SKM-1 (cell line): ENCODE measurements around the gene ANKZF1.

ENCODE experiments used
- DNase-seq: peaks from one replicate; lab custom pipeline; 2025; ENCODE audit not compliant: unreplicated experiment; lab: John Stamatoyannopoulos, UW

The ANKZF1 gene

DNA sequence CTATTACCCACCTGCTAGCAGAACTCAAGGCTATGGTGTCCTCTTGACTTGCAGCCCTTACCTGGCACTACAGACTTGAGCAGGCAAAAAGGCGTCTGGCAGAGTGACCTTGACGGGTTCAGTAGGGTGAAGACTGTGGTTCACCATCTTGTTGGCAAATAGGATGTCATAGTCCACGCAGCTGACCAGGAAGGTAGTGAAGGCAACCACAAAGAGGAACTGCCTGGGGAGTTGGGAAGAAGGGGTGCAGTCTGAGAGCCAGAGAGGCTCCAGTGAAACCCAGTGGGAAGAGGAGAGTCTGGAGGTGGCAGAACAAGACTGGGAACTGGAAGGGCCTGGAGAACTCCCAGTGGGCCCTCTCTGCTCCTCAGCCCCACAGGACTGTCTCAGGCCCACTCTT, 4.3 kb upstream of the ANKZF1 start:
- DNase-seq = peak; percentile 83

DNA sequence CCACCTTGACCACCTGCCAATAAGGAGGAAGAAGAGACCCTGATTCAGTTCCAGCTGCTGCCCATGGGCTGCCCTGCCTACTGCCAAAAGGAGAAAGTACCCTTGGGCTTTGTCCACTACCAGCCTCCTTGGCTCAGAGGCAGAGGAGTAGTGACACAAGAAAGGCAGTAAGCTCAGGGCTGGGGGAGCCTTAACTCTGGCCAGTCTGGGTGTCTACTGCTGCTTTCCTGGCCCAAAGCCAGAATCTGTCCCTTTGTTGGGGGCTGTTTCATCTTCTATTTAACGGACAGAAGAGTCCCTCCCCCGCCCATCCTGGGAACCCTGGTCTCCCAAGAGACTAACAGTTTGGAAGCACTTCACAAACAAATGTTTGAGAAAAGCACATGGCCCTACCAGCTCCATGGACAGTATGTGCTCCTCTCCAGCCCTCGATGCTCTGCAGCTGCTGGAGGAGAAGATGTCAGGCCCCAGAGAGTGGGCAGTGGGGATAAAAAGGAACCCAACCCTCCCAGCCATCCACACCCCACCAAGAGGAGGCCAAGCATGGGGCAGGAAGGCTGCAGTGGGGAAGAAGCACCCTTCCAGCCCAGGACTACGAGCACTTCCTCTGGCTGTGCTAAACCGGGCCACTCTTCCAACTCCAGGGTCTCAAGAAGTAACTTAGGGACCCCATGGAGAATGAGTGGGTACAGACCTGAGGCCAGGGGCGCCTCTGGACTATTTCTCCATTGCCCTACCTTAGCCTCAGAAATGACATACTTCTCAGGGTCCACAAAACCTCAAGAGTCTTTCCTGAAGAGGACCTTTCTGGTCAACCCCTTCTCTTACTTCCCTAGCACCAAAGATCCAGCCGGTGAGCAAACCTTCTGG, 1.3 kb upstream of the ANKZF1 start:
- no peak for DNase-seq

DNA sequence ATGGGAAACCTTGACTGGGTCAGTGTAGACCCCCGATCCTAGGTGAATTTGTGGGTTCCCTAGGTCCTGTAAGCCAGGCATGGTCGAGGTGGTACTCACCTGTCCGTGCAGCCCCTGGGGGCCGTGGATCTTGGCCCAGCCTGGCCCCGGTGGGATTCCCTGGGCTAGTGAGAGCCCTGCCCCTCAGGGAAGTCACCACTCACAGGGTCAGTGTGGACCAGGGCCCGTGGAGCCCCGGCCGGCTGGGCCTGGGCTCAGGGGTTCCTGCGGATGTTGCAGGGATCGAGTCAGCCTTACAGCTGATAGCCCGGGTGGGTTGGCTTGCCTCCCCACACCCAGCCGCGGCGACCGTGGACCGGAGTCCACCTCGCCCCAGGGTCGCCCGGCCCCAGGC, 698 bp upstream of the ANKZF1 start:
- DNase-seq = no peak

GRCh38 chr2:219230059-219230540, 494 bp downstream of the ANKZF1 start:
- peak; percentile 54 for DNase-seq

DNA sequence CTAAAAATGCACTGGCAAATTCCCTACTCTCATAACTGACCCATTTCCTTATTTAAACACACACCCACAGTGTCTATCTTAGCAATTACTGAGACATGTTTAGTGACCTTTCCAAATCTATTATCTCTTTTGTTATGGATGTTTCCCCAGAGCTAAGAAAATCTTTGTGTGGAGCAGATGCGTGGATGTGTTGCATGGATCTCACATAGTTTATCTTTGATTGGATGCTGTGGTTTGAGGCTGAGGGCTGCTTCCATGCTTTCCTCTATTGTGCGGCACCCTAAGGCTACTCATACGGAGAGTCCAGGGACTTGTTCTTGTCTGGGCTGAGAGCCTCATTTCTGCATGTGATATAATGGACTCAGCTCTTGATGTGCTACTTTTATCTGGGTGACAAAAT, 4.7 kb downstream of the ANKZF1 start:
- DNase-seq = no peak

GRCh38 chr2:219243291-219243761, 13.7 kb downstream of the ANKZF1 start:
- no peak for DNase-seq

DNA sequence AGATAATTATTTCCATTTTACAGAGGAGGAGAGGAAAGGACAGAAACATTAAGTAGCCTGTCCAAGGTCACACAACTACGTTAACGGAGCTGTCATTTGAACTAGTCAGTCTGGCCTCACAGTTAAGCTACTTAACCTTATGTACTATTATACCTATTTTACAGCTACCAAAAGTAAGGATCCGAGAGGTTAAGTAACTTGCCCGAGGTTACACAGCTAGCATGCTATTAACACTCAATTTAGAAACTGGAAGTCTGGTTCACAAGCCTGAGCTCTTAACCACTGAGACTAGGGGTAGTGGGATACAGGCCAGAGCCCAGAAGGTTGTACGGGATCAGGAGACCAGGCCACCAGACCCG, 15.2 kb downstream of the ANKZF1 start:
- DNase-seq = no peak

- DNase-seq = peak; percentile 52
These were observed 15.7 kb downstream of the ANKZF1 start, which contains the start of the genes GLB1L and STK16 for GRCh38 chr2:219245148-219245898. TSS of gene GLB1L (minus strand) at chr2:219245444. CDS start at chr2:219243573, 1,871 bp downstream. TSS of gene STK16 (plus strand) at chr2:219245479. CDS start at chr2:219246000, 521 bp downstream.

DNA sequence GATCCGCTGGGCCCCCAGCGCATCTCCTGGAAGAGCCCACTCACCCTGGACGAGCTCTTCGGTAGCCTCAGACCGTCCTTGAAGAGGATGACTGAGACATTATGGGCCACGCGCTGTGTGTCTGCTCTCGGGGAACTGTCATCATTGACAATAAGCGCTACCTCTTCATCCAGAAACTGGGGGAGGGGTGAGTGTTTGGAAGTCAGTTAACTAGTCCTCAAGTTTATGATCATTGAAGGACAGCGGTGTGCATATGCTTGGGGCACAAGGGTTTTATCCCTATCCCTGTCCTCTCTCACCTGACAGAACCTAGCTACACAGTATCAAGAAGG, 16.3 kb downstream of the ANKZF1 start:
- no peak for DNase-seq

GRCh38 chr2:219246559-219246958, 17.0 kb downstream of the ANKZF1 start:
- no peak for DNase-seq

DNA sequence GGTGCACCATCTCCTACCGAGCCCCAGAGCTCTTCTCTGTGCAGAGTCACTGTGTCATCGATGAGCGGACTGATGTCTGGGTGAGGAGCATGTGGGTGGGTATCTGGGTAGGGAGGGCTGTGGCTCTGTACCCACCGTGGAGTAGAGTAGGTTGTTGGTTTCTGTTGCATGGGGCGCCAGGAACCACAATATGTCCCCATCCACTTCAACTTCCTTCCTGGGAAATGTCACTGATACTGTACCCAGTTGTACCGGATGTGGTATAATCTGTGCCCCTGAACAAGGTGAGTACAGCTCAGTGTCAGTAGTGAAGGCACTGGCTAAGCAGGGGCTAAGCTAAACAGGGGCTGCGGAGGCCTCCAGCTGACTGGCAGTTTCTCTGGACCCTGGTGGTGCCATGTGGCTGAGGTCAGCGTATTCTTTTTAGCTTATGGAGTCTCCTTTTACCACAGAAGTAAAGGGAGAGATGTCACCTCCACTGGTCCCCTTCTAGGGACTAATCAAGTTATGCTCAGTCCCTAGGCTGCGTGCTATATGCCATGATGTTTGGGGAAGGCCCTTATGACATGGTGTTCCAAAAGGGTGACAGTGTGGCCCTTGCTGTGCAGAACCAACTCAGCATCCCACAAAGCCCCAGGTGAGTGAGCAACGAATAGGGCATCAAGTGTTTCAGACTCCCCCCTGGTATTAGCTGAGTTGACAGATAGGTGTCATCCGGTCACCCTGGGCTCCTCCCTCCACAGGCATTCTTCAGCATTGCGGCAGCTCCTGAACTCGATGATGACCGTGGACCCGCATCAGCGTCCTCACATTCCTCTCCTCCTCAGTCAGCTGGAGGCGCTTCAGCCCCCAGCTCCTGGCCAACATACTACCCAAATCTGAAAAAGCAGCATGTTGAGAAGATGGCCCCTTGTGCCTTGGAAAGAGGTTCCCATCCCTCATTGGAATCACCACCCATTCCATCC, 18.4 kb downstream of the ANKZF1 start:
- DNase-seq = no peak

- DNase-seq = no peak
These were observed 19.2 kb downstream of the ANKZF1 start for GRCh38 chr2:219248845-219249202.

- DNase-seq = no peak
These were observed 19.8 kb downstream of the ANKZF1 start for GRCh38 chr2:219249203-219249980.

DNA sequence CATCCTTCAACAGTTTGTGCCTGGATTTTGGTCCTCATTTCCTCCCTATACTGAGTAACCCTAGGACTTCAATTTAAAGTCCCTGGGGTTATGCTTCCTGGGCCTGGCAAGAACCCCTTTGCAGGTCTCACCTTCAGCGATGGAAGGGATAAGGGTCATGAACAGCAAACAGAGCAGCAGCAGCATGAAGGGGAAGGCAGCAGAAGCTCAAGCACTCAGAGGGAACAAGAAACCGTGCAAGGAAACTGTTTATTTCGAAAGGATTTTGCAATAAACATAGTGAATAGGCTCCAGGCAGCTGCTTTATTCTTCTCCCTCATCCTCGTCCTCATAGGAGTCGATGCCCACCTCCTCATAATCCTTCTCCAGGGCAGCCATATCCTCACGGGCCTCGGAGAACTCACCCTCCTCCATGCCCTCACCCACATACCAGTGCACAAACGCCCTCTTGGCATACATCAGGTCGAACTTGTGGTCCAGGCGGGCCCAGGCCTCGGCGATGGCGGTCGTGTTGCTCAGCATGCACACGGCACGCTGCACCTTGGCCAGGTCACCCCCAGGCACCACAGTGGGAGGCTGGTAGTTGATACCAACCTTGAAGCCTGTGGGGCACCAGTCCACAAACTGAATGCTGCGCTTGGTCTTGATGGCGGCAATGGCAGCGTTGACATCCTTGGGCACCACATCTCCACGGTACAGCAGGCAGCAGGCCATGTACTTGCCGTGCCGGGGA, 20.6 kb downstream of the ANKZF1 start:
- DNase-seq = no peak

- DNase-seq = no peak
These were observed 22.1 kb downstream of the ANKZF1 start for GRCh38 chr2:219251656-219252055.

DNA sequence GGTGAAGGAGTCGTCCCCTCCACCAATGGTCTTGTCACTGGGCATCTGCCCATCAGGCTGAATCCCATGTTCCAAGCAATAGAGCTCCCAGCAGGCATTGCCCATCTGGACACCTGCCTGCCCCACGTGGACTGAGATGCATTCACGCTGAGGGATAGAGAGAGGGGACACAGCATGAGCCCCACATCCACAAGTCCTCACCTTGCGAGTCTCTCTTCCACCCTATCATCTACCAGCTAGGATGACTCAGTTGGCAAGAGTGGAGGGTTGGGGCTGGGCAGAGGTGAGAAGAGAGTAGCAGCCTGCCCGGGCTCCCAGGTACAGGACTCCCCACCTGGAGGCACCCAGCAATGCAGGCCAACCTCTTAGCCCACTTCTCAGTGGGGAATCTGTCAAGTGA, 22.5 kb downstream of the ANKZF1 start:
- no peak for DNase-seq

GRCh38 chr2:219252570-219252899, 22.9 kb downstream of the ANKZF1 start:
- DNase-seq = no peak

DNA sequence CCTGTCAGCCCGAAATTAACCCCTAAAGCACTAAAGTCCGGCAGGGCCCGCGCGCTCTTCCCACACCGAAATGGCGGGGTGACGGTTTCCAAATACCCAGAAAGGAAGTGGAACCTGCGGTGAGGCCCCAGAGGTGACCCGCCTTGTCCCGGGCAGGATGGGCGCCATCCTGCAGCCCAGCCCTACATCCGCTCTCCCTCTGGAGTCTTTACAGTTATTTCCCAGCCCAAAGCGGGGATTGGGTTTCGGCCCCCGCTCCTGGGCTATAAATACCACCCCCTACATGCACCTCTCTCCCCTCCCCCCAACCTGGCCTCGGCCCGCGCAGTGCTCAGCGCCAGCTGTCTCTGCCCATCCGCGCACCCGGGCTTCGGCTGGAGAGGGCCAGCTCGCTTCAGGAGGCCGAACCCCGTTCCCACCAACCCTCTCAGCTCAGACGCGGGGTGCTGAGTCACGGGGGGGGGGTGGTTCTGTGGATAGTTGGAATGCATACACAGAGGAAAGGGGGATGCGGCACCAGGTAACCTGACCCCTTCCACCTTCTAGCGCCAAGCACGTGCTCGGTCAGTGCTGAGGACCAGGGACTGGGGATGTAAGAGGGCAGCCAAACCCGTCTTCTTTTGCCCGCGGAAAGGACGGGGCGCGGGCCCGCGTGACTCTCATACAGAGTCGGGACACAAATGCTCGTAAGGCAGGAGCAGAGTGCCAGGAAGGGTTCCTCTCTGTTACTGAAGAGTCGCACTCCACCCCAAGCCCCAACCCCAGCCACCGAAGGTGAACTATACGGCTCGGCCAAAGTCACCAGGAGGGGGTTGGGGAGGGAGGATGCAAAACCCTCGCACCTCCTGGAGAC, 23.5 kb downstream of the ANKZF1 start, which contains the start of gene TUBA4B:
TUBA4B (plus strand) TSS at position 344 of the 853 bp plus-strand sequence; CDS start at position 509, 165 bp downstream.
- DNase-seq = peak; percentile 27
